ENCODE results near the gene OR13H1. TPM values are rescaled to one million over a fixed set of nuclear protein-coding genes. Genes with fewer than 3 reads are reported as not detected.

The OR13H1 gene
- total RNA-seq, 1 experiment from 2014 or later = not detected

GRCh38 chrX:131588995-131589394 is 45.1 kb downstream of the OR13H1 start:
- Histone ChIP-seq H2BK5ac (ENCODE audit: insufficient read length, low read length) (no peak overlapping the region), H2AFZ (ENCODE audit: low read length) (no peak overlapping the region), H3K4ac (ENCODE audit: low read depth, low read length) (no peak overlapping the region), H2BK120ac (ENCODE audit: low read depth, low read length, poor library complexity, severe bottlenecking) (no peak overlapping the region), H3K79me2 (ENCODE audit: insufficient read depth, low read length) (no peaks in the 10 kb centered on the region), H3K9ac (ENCODE audit: extremely low read depth, insufficient read length, low read length) (no peak overlapping the region), H4K91ac (ENCODE audit: insufficient read length, low read depth, low read length) (no peak overlapping the region), H3K56ac (ENCODE audit: insufficient read length, low read depth, low read length) (no peak overlapping the region), H3K4me2 (ENCODE audit: insufficient read depth, insufficient read length, low read length) (no peak overlapping the region), H2BK12ac (ENCODE audit: insufficient read length, low read depth, low read length) (no peak overlapping the region), H4K20me1 (ENCODE audit: control insufficient read depth, insufficient read depth, insufficient read length) (no peaks in the 10 kb centered on the region), H3K4me1 (ENCODE audit: insufficient read depth, low read length) (no peaks in the 10 kb centered on the region), H2AK5ac (ENCODE audit: insufficient read length, low read length) (no peak overlapping the region), H3K27ac (ENCODE audit: insufficient read length, low read depth, low read length) (no peak overlapping the region), H4K8ac (replicated peaks; ENCODE audit: insufficient read length, low read depth, low read length) (no peak overlapping the region), H3K23me2 (ENCODE audit: insufficient read length, low read depth, low read length, poor library complexity, severe bottlenecking) (no peaks in the 10 kb centered on the region), H3K23ac (ENCODE audit: insufficient read length, low read depth, low read length) (no peak overlapping the region), H3K14ac (ENCODE audit: insufficient read depth, low read length) (no peak overlapping the region), H3K18ac (ENCODE audit: insufficient read length, low read depth, low read length) (no peak overlapping the region), H3T11ph (ENCODE audit: low read length) (no peak overlapping the region), H3K79me1 (ENCODE audit: insufficient read depth, low read depth, low read length, poor library complexity, severe bottlenecking) (no peaks in the 10 kb centered on the region), H3K9me3 (ENCODE audit: control insufficient read depth, low read depth, low read length) (no peaks in the 10 kb centered on the region), H2BK15ac (ENCODE audit: low read depth, low read length) (no peak overlapping the region), H2BK20ac (ENCODE audit: low read depth, low read length, poor library complexity, severe bottlenecking) (no peak overlapping the region), H3K27me3 (ENCODE audit: insufficient read depth, low read length) (no peaks in the 10 kb centered on the region), H4K5ac (ENCODE audit: insufficient read length, low read depth, low read length) (no peak overlapping the region)
- no peaks in the 10 kb centered on the region for H3K4me1 Mint-ChIP-seq
- no peaks in the 10 kb centered on the region; the same call in 1 of the 2 replicates for H3K27me3 Mint-ChIP-seq (ENCODE audit: low read depth)
- no peak overlapping the region for H3K27ac Mint-ChIP-seq
- WGBS (ENCODE audit: extremely low coverage, insufficient read length, low lambda C conversion rate) = no CpG with 5 or more reads among the region's 4 CpGs
- H3K9me3 Mint-ChIP-seq = peaks cover 0 to 3% of the 10 kb centered on the region in 2 experiments; a peak in 1 of 5 replicates
- DNase-seq = no peak
- TF ChIP-seq CTCF (conservative IDR thresholded peaks at IDR 0.05) = no peak
- H3K36me3 Mint-ChIP-seq (ENCODE audit: insufficient read depth in 1 of 3, low read depth in 3 of 3) = no peaks in the 10 kb centered on the region
- no peak overlapping the region for H3K4me3 Mint-ChIP-seq
